Esophagus squamous epithelium (tissue), 5 donors: ENCODE results near the gene NDUFC1. TPM values are rescaled to one million over a fixed set of nuclear protein-coding genes. Genes with fewer than 3 reads are reported as not detected.

Experiments
- DNase-seq: peaks from one replicate; lab custom pipeline; 2025; lab: John Stamatoyannopoulos, UW
- H3K27ac ChIP-seq, 4 donors: fragments of 200-600 bp; sonication (generic); one replicate each; pipeline ENCODE4 v1.5.1; 2016 to 2019; ENCODE audit warnings: mild to moderate bottlenecking in 1 of 4
- H3K27me3 ChIP-seq, 4 donors: fragments of 200-600 bp; sonication (generic); 1 replicate in 3 of 4; 2 replicates in 1 of 4; pipeline versions ENCODE4 v1.5.1 to v1.6.0; 2017 to 2021; ENCODE audit warnings: antibody characterized with exemption in 1 of 4
- H3K36me3 ChIP-seq, 3 donors: fragments of 200-600 bp; sonication (generic); one replicate each; pipeline ENCODE4 v1.5.1; 2016 to 2019
- H3K4me1 ChIP-seq, 3 donors: fragments of 200-600 bp; sonication (generic); one replicate each; pipeline ENCODE4 v1.5.1; 2017 to 2019
- H3K4me3 ChIP-seq, 4 donors: fragments of 200-600 bp; sonication (generic); 1 replicate in 3 of 4; 2 replicates in 1 of 4; pipeline ENCODE4 v1.5.1; 2016 to 2019; ENCODE audit warnings: mild to moderate bottlenecking in 2 of 4, moderate library complexity in 1 of 4
- H3K9me3 ChIP-seq, 3 donors: fragments of 200-600 bp; sonication (generic); one replicate each; pipeline ENCODE4 v1.5.1; 2016 to 2019
- CTCF ChIP-seq, 6 experiments: fragments of 450-650 bp in 4 of 6; fragments of 200-600 bp in 2 of 6; sonication (generic) in 2 of 6; IDR thresholded peaks; one replicate each; pipeline ENCODE4 v1.5.1; 2016 to 2019; ENCODE audit warnings: antibody characterized with exemption in 6 of 6, mild to moderate bottlenecking in 4 of 6, moderate library complexity in 4 of 6
- POLR2A ChIP-seq, 4 donors: fragments of 450-650 bp; IDR thresholded peaks; one replicate each; pipeline ENCODE4 v1.6.1; 2017; ENCODE audit warnings: antibody characterized with exemption in 4 of 4, mild to moderate bottlenecking in 4 of 4, moderate library complexity in 3 of 4
- WGBS, 2 donors: methylation state at CpG; one replicate each; pipeline ENCODE4 v1.1.5; 2018; 5-methylcytosine and 5-hydroxymethylcytosine counted together
- intact Hi-C: fragments of 100-400 bp; cut with DNase I; formaldehyde crosslinking; loops from one replicate; pipeline ENCODE4 v1.15.0; 2022
- small RNA-seq, 4 donors: library from RNA; depleted of rRNA; stranded (forward); fragments of <200 nt; gene quantifications; one replicate each; pipeline ENCODE3, GENCODE V24; 2016
- total RNA-seq, 4 donors: library from RNA; depleted of rRNA; stranded (reverse); fragments of >200 nt; gene quantifications; one replicate each; pipeline ENCODE4 v1.1.0, GENCODE V29; 2016
- donor health status: DM: yes; HTN: yes; CAD: no.

The NDUFC1 gene
- total RNA-seq, 4 donors from 2014 or later = 24.6 to 57.5 (median 40.9) TPM

GRCh38 chr4:139241086-139241783 is 61.0 kb downstream of the NDUFC1 start:
- WGBS, 2 donors = 88 to 91% methylated on average over 9 to 11 of the region's 11 CpGs
- TF ChIP-seq CTCF (IDR thresholded peaks at IDR 0.05) = no peak
- TF ChIP-seq POLR2A (IDR thresholded peaks at IDR 0.05) = no peak
- Histone ChIP-seq H3K4me1 (peaks cover 2 to 22% (median 4%) of the 10 kb centered on the region in 3 donors), H3K27me3 (no peaks in the 10 kb centered on the region), H3K27ac (no peak overlapping the region), H3K9me3 (peaks cover 0 to 12% (median 0%) of the 10 kb centered on the region in 3 donors), H3K36me3 (no peaks in the 10 kb centered on the region), H3K4me3 (no peak overlapping the region)
- intact Hi-C loops = no loop called here
- no peak for DNase-seq

Small RNA genes lying within 50 kb of the gene (small RNA-seq; reads per million reads assigned to genes)
- gene RNU6-1074P = 0 reads per million in 4 donors
- gene RNU6-1214P = 0 reads per million in 4 donors

Other genes with a start within 250 kb of the NDUFC1 start
- 10 to 100 TPM; 17.6 to 47.3 (median 22.1) TPM for gene ELF2, start 125.3 kb downstream of the NDUFC1 start, total RNA-seq
- under 1 TPM in 1 of 4 donors, not detected in 3; 0.38 TPM for gene MGARP, start 22.3 kb downstream of the NDUFC1 start, total RNA-seq
- 10 to 100 TPM; 28.8 to 51.1 (median 38.4) TPM for gene NAA15, start 972 bp downstream of the NDUFC1 start, total RNA-seq
- 1 to 10 TPM; 3.4 to 9.2 (median 6.6) TPM for gene RAB33B, start 151.6 kb upstream of the NDUFC1 start, total RNA-seq